ENCODE measurements around the gene DCAF11. TPM values are rescaled to one million over a fixed set of nuclear protein-coding genes. Genes with fewer than 3 reads are reported as not detected.

The DCAF11 gene
- total RNA-seq, 1 donor from 2014 or later: 84.3 TPM

DNA sequence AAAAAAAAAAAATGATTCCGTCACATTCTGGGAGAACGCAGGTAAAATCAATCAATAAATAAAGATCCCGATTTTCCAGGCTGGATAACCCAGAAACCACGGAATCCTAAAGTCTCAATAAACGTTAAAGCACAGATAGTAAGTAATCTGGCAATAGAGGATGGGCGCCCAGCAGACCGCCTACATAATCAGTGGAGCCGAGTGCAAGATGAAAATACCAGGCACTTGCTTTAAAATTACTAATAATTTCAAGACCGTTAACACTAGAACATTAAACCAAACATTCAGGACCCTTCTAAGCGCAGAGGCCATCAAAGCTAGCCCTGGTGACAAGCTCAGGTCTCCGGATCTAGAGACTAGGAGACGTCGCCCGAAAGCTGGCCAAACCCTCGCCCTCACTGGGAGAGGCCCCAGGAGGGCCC lies 1.2 kb upstream of the DCAF11 start:
- Mint-ChIP-seq H3K36me3 (ENCODE audit: low read depth) (peaks cover 36% of the 10 kb centered on the region), H3K4me3 (peak overlapping the region; percentile 99), H3K4me1 (peaks cover 35% of the 10 kb centered on the region), H3K9me3 (no peaks in the 10 kb centered on the region), H3K27me3 (no peaks in the 10 kb centered on the region), H3K27ac (peak overlapping the region; percentile 100)
- ChIA-PET POLR2A (interaction anchor here (0.6 to 6.1 kb wide), 31 partner anchors 8 to 1018 kb away, joined by 3 to 239 read pairs (median 9); partner anchors contain the start of genes ACIN1, C14orf119, CARMIL3 and CBLN3), CTCF (interaction anchor here (0.7 to 2.6 kb wide), 10 partner anchors 18 to 100 kb away, joined by 3 to 15 read pairs (median 8); partner anchors contain the start of genes CHMP4A, EMC9, IRF9 and PSME1)
- intact Hi-C loops (cut with micrococcal nuclease): loop anchor here (10.0 kb wide), 1 partner anchor 1019 kb away; the partner anchor contains the start of genes ACIN1 and C14orf119
- no peak for ATAC-seq (ENCODE audit: low read depth)
- no peak for TF ChIP-seq CTCF (IDR thresholded peaks at IDR 0.05)
- DNase-seq: no peak

GRCh38 chr14:24113801-24114531 lies 611 bp upstream of the DCAF11 start:
- peak overlapping the region; percentile 100 for H3K27ac Mint-ChIP-seq
- ChIA-PET CTCF (interaction anchor here (0.6 to 2.6 kb wide), 14 partner anchors 12 to 195 kb away, joined by 3 to 15 read pairs (median 5); partner anchors contain the start of genes CHMP4A, EMC9, IRF9 and PSME1), POLR2A (interaction anchor here (0.6 to 6.1 kb wide), 49 partner anchors 9 to 1323 kb away, joined by 3 to 239 read pairs (median 7); partner anchors contain the start of genes ACIN1, C14orf119, CARMIL3 and CBLN3)
- TF ChIP-seq CTCF (IDR thresholded peaks at IDR 0.05): no peak
- peak; percentile 17 for ATAC-seq (ENCODE audit: low read depth)
- peak; percentile 74 for DNase-seq
- H3K27me3 Mint-ChIP-seq: no peaks in the 10 kb centered on the region
- H3K4me3 Mint-ChIP-seq: peak overlapping the region; percentile 99
- peaks cover 29% of the 10 kb centered on the region for H3K4me1 Mint-ChIP-seq
- H3K9me3 Mint-ChIP-seq: no peaks in the 10 kb centered on the region
- peaks cover 42% of the 10 kb centered on the region for H3K36me3 Mint-ChIP-seq (ENCODE audit: low read depth)
- intact Hi-C loops (cut with micrococcal nuclease): loop anchor here (1.0 to 10.0 kb wide), 16 partner anchors 19 to 1019 kb away; partner anchors contain the start of genes ACIN1, C14orf119, CHMP4A and EMC9

GRCh38 chr14:24115422-24116127 lies 998 bp downstream of the DCAF11 start:
- H3K27me3 Mint-ChIP-seq: no peaks in the 10 kb centered on the region

DNA sequence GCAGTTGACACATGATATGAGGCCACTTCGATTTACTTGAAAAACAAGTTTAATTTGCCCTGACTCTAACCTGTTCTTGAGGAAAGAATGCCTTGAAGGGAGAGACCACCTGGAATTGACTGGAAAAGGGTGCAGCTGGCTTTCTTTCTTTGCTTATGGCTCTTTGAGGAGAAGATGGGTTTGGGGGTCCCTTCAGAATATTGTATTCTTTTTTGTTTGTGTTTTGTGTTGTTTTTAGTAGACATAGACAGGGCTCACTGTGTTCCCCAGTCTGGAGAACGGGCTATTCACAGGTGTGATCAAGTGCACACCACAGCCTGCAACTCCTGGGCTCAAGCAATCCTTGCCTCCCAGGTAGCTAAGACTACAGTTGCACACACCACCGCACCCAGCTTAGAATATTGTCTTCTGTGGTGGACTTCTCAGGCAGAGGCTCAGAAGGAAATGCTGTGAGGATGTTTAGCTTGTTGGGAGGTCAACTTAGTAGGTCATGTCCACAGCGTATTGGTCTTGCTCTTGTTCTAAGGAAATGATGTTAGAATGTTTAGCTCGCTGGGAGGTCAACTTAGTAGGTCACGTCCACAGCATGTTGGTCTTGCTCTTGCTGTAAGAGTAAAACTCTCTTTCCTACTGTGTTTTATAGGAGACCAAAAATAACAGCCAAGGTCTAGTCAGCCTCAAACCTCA lies 1.7 kb downstream of the DCAF11 start:
- Mint-ChIP-seq H3K27ac (peak overlapping the region; percentile 100), H3K4me3 (peak overlapping the region; percentile 99), H3K27me3 (no peaks in the 10 kb centered on the region), H3K36me3 (ENCODE audit: low read depth) (peaks cover 63% of the 10 kb centered on the region), H3K9me3 (no peaks in the 10 kb centered on the region), H3K4me1 (peaks cover 27% of the 10 kb centered on the region)
- CTCF ChIA-PET: interaction anchor here (1.2 to 1.7 kb wide), 3 partner anchors 16 to 126 kb away, joined by 3 to 5 read pairs (median 3); partner anchors contain the start of genes PSME1 and TINF2
- intact Hi-C loops (cut with micrococcal nuclease): loop anchor here (10.0 kb wide), 1 partner anchor 1021 kb away; the partner anchor contains the start of genes ACIN1 and C14orf119
- POLR2A ChIA-PET: interaction anchor here (0.7 to 6.1 kb wide), 7 partner anchors 11 to 126 kb away, joined by 3 to 239 read pairs (median 37); partner anchors contain the start of genes EMC9, IRF9, PCK2 and PSME1
- ATAC-seq (ENCODE audit: low read depth) (no peak), DNase-seq (no peak)
- no peak for TF ChIP-seq CTCF (IDR thresholded peaks at IDR 0.05)

More at GRCh38 chr14:24115422-24116127, 998 bp downstream of the DCAF11 start:
- ATAC-seq (ENCODE audit: low read depth) (no peak), DNase-seq (peak; percentile 31)
- ChIA-PET CTCF (interaction anchor here (1.0 to 2.6 kb wide), 8 partner anchors 10 to 193 kb away, joined by 3 to 15 read pairs (median 8); partner anchors contain the start of genes EMC9, IRF9 and PSME1), POLR2A (interaction anchor here (0.7 to 6.1 kb wide), 28 partner anchors 8 to 794 kb away, joined by 3 to 239 read pairs (median 12); partner anchors contain the start of genes CARMIL3, CHMP4A, CIDEB and EMC9)
- peak overlapping the region; percentile 99 for H3K4me3 Mint-ChIP-seq
- H3K4me1 Mint-ChIP-seq: peaks cover 27% of the 10 kb centered on the region
- H3K27ac Mint-ChIP-seq: peak overlapping the region; percentile 100
- peaks cover 56% of the 10 kb centered on the region for H3K36me3 Mint-ChIP-seq (ENCODE audit: low read depth)
- TF ChIP-seq CTCF (IDR thresholded peaks at IDR 0.05): no peak
- intact Hi-C loops (cut with micrococcal nuclease): loop anchor here (1.0 to 10.0 kb wide), 5 partner anchors 8 to 1021 kb away; partner anchors contain the start of genes ACIN1, C14orf119, LTB4R and LTB4R2
- no peaks in the 10 kb centered on the region for H3K9me3 Mint-ChIP-seq
